H9 (cell line): ENCODE results near the gene VAV2. TPM values are rescaled to one million over a fixed set of nuclear protein-coding genes. Genes with fewer than 3 reads are reported as not detected.

Source experiments
- DNase-seq: peaks from one replicate; pipeline ENCODE4 v3.0.0-alpha.2; 2017
- H2AFZ ChIP-seq: one replicate; pipeline ENCODE4 v1.6.1; 2013; ENCODE audit warnings: mild to moderate bottlenecking, low read length, control low read depth, moderate library complexity
- H2AK5ac ChIP-seq: 2 replicates; pipeline ENCODE4 v1.6.1; 2013; ENCODE audit warnings: low read length, control low read depth, mixed read lengths; ENCODE audit not compliant: insufficient read length
- H2BK120ac ChIP-seq: one replicate; pipeline ENCODE4 v1.6.1; 2013; ENCODE audit warnings: low read depth, mild to moderate bottlenecking, low read length, control low read depth, inconsistent platforms; ENCODE audit not compliant: poor library complexity, severe bottlenecking
- H2BK12ac ChIP-seq: 2 replicates; pipeline ENCODE4 v1.6.1; 2013; ENCODE audit warnings: low read length, control low read depth, mixed read lengths, low read depth; ENCODE audit not compliant: insufficient read length
- H2BK15ac ChIP-seq: 2 replicates; pipeline ENCODE4 v1.6.1; 2013; ENCODE audit warnings: low read depth, low read length, control low read depth
- H2BK20ac ChIP-seq: one replicate; pipeline ENCODE4 v1.6.1; 2013; ENCODE audit warnings: low read depth, mild to moderate bottlenecking, low read length, control low read depth, inconsistent platforms; ENCODE audit not compliant: poor library complexity, severe bottlenecking
- H2BK5ac ChIP-seq: 2 replicates; pipeline ENCODE4 v1.6.1; 2013; ENCODE audit warnings: low read length, control low read depth, mixed read lengths; ENCODE audit not compliant: insufficient read length
- H3K14ac ChIP-seq: 2 replicates; pipeline ENCODE4 v1.6.1; 2013; ENCODE audit warnings: low read length, control low read depth; ENCODE audit not compliant: insufficient read depth
- H3K18ac ChIP-seq: 2 replicates; pipeline ENCODE4 v1.6.1; 2013; ENCODE audit warnings: low read depth, mild to moderate bottlenecking, mixed read lengths, low read length, control low read depth; ENCODE audit not compliant: insufficient read length
- H3K23ac ChIP-seq: 2 replicates; pipeline ENCODE4 v1.6.1; 2013; ENCODE audit warnings: low read length, control low read depth, mixed read lengths, low read depth; ENCODE audit not compliant: insufficient read length
- H3K23me2 ChIP-seq: 2 replicates; pipeline ENCODE4 v1.6.1; 2013; ENCODE audit warnings: low read depth, mild to moderate bottlenecking, mixed read lengths, low read length, control low read depth; ENCODE audit not compliant: insufficient read length, poor library complexity, severe bottlenecking
- H3K27ac ChIP-seq: 2 replicates; pipeline ENCODE4 v1.5.1; 2013; ENCODE audit warnings: low read length, control low read depth, mixed read lengths, low read depth; ENCODE audit not compliant: insufficient read length
- H3K27me3 ChIP-seq: 2 replicates; pipeline ENCODE4 v1.6.1; 2013; ENCODE audit warnings: low read length, control low read depth, inconsistent platforms; ENCODE audit not compliant: insufficient read depth
- H3K4ac ChIP-seq: 2 replicates; pipeline ENCODE4 v1.6.1; 2013; ENCODE audit warnings: low read depth, mild to moderate bottlenecking, control low read depth, inconsistent platforms, low read length, moderate library complexity
- H3K4me1 ChIP-seq: 2 replicates; pipeline ENCODE4 v1.6.1; 2013; ENCODE audit warnings: low read length, control low read depth, inconsistent platforms; ENCODE audit not compliant: insufficient read depth
- H3K4me2 ChIP-seq: 2 replicates; pipeline ENCODE4 v1.6.1; 2013; ENCODE audit warnings: low read length, control low read depth, mixed read lengths; ENCODE audit not compliant: insufficient read length, insufficient read depth
- H3K56ac ChIP-seq: 2 replicates; pipeline ENCODE4 v1.6.1; 2013; ENCODE audit warnings: low read depth, mild to moderate bottlenecking, mixed read lengths, low read length, control low read depth; ENCODE audit not compliant: insufficient read length
- H3K79me1 ChIP-seq: 2 replicates; pipeline ENCODE4 v1.6.1; 2013; ENCODE audit warnings: low read depth, mild to moderate bottlenecking, moderate library complexity, low read length, control low read depth, inconsistent platforms; ENCODE audit not compliant: insufficient read depth, poor library complexity, severe bottlenecking
- H3K79me2 ChIP-seq: 2 replicates; pipeline ENCODE4 v1.6.1; 2013; ENCODE audit warnings: low read length, control low read depth, inconsistent platforms; ENCODE audit not compliant: insufficient read depth
- H3K9ac ChIP-seq: 2 replicates; pipeline ENCODE4 v1.6.1; 2013; ENCODE audit warnings: low read length, control low read depth, mixed read lengths; ENCODE audit not compliant: insufficient read length; ENCODE audit errors: extremely low read depth
- H3K9me3 ChIP-seq: one replicate; pipeline ENCODE4 v1.6.1; 2013; ENCODE audit warnings: low read depth, low read length, inconsistent platforms; ENCODE audit not compliant: control insufficient read depth
- H3T11ph ChIP-seq: one replicate; pipeline ENCODE4 v1.6.1; 2013; ENCODE audit warnings: mild to moderate bottlenecking, low read length, control low read depth, inconsistent platforms
- H4K20me1 ChIP-seq: one replicate; pipeline ENCODE4 v1.6.1; 2013; ENCODE audit not compliant: control insufficient read depth, insufficient read length, insufficient read depth
- H4K5ac ChIP-seq: 2 replicates; pipeline ENCODE4 v1.6.1; 2013; ENCODE audit warnings: low read depth, mild to moderate bottlenecking, mixed read lengths, low read length, control low read depth; ENCODE audit not compliant: insufficient read length
- H4K8ac ChIP-seq: replicated peaks from 2 replicates; pipeline ENCODE4 v1.6.1; 2013; ENCODE audit warnings: low read length, control low read depth, mixed read lengths, low read depth; ENCODE audit not compliant: insufficient read length
- H4K91ac ChIP-seq: 2 replicates; pipeline ENCODE4 v1.6.1; 2013; ENCODE audit warnings: low read depth, mild to moderate bottlenecking, moderate library complexity, mixed read lengths, low read length, control low read depth; ENCODE audit not compliant: insufficient read length
- H3K27ac Mint-ChIP-seq, 3 experiments: 2 replicates in 2 of 3; 3 replicates in 1 of 3; pipeline ENCODE4 v1.8.0; 2020 to 2021; ENCODE audit warnings: mixed read lengths in 3 of 3, mild to moderate bottlenecking in 1 of 3, moderate library complexity in 1 of 3
- H3K27me3 Mint-ChIP-seq: 2 replicates; pipeline ENCODE4 v1.8.0; 2021; ENCODE audit warnings: low read depth, mild to moderate bottlenecking, moderate library complexity, mixed read lengths
- H3K36me3 Mint-ChIP-seq, 3 experiments: 2 replicates in 2 of 3; 3 replicates in 1 of 3; pipeline ENCODE4 v1.8.0; 2020 to 2021; ENCODE audit warnings: low read depth in 3 of 3, mixed read lengths in 3 of 3; ENCODE audit not compliant: insufficient read depth in 1 of 3
- H3K4me1 Mint-ChIP-seq, 2 experiments: 2 replicates each; pipeline ENCODE4 v1.8.0; 2020; ENCODE audit warnings: mixed read lengths in 2 of 2
- H3K4me3 Mint-ChIP-seq, 2 experiments: 2 replicates in 1 of 2; 3 replicates in 1 of 2; pipeline ENCODE4 v1.8.0; 2020 to 2021; ENCODE audit warnings: mild to moderate bottlenecking in 2 of 2, mixed read lengths in 2 of 2, moderate library complexity in 1 of 2
- H3K9me3 Mint-ChIP-seq, 2 experiments: 2 replicates in 1 of 2; 3 replicates in 1 of 2; pipeline ENCODE4 v1.8.0; 2020; ENCODE audit warnings: mild to moderate bottlenecking in 2 of 2, mixed read lengths in 2 of 2, moderate library complexity in 1 of 2
- CTCF ChIP-seq: fragments of 200-600 bp; sonication (generic); conservative IDR thresholded peaks from 3 replicates; pipeline ENCODE4 v1.8.0; 2021; ENCODE audit warnings: antibody characterized with exemption, mild to moderate bottlenecking
- WGBS: extraction: QIAGEN DNeasy Blood & Tissue Kit; methylation state at CpG from one replicate; pipeline ENCODE4 v1.1.7; 2013; ENCODE audit warnings: missing lambda C conversion rate, low lambda C conversion rate, mixed read lengths; ENCODE audit not compliant: insufficient read length; ENCODE audit errors: extremely low coverage; 5-methylcytosine and 5-hydroxymethylcytosine counted together
- total RNA-seq: library from RNA; stranded (reverse); gene quantifications from 2 replicates; pipeline ENCODE4 v1.2.1, GENCODE V29; 2021

Gene VAV2
- total RNA-seq, 1 experiment from 2014 or later = 58.7 TPM

- no peak overlapping the region for H3K4me2 ChIP-seq
- H3K79me2 ChIP-seq = peaks cover 15% of the 10 kb centered on the region; the same call in 1 of the 2 replicates
- Mint-ChIP-seq H3K27me3 (no peaks in the 10 kb centered on the region), H3K36me3 (peaks cover 0 to 8% (median 6%) of the 10 kb centered on the region in 3 experiments; a peak in 5 of 7 replicates), H3K4me1 (peaks cover 53 to 58% of the 10 kb centered on the region in 2 experiments), H3K9me3 (peaks cover 6 to 10% of the 10 kb centered on the region in 2 experiments; a peak in 4 of 5 replicates), H3K4me3 (no peak overlapping the region), H3K27ac (peak overlapping the region; percentile 66 to 81 (median 72); a peak in 4 of 7 replicates)
- no peaks in the 10 kb centered on the region for H4K20me1 ChIP-seq
- H3K14ac ChIP-seq = peak overlapping the region; percentile 72
- H3K4ac ChIP-seq = peak overlapping the region; percentile 55; the same call in 1 of the 2 replicates
- no peak overlapping the region for H2AFZ ChIP-seq
- H2AK5ac ChIP-seq = no peak overlapping the region
- H3K4me1 ChIP-seq = peaks cover 9% of the 10 kb centered on the region; the same call in 1 of the 2 replicates
- H4K91ac ChIP-seq = no peak overlapping the region
- no peak overlapping the region for H3T11ph ChIP-seq
- no CpG with 5 or more reads among the region's 18 CpGs for WGBS
- H3K79me1 ChIP-seq = peaks cover 19% of the 10 kb centered on the region
- H3K27me3 ChIP-seq = no peaks in the 10 kb centered on the region
- no peak for DNase-seq
- H3K23me2 ChIP-seq = no peaks in the 10 kb centered on the region
- H2BK5ac ChIP-seq = no peak overlapping the region
- H4K5ac ChIP-seq = no peak overlapping the region
- H3K23ac ChIP-seq = no peak overlapping the region
- peak overlapping the region; percentile 54 for H3K18ac ChIP-seq
- H3K56ac ChIP-seq = no peak overlapping the region
- no peak overlapping the region for H3K27ac ChIP-seq
- no peak overlapping the region for H3K9ac ChIP-seq
- no peak overlapping the region for H2BK12ac ChIP-seq
- no peak overlapping the region for H2BK120ac ChIP-seq
- H2BK20ac ChIP-seq = no peak overlapping the region
- no peaks in the 10 kb centered on the region for H3K9me3 ChIP-seq
- H4K8ac ChIP-seq = no peak overlapping the region
- TF ChIP-seq CTCF = no peak
- no peak overlapping the region for H2BK15ac ChIP-seq
These were observed 30.6 kb downstream of the VAV2 start for GRCh38 chr9:133961226-133962165.
